DLD1 (cell line): ENCODE measurements around the gene DAAM2.

Source experiments
- in situ Hi-C: cut with HindIII; loops from 2 replicates; pipeline ENCODE4 v1.10.0; 2017; ENCODE audit warnings: low sequenced_read_pairs

DAAM2 gene

GRCh38 chr6:39816747-39817146 is 24.6 kb downstream of the DAAM2 start:
- in situ Hi-C loops = no loop called here

- in situ Hi-C loops = no loop called here
Observed at GRCh38 chr6:39818695-39819094, 26.5 kb downstream of the DAAM2 start.

GRCh38 chr6:39819228-39819627 is 27.1 kb downstream of the DAAM2 start:
- in situ Hi-C loops = no loop called here

- in situ Hi-C loops = no loop called here
Observed at GRCh38 chr6:39819676-39820075, 27.5 kb downstream of the DAAM2 start.

- in situ Hi-C loops = no loop called here
Observed at GRCh38 chr6:39820553-39820952, 28.4 kb downstream of the DAAM2 start.

GRCh38 chr6:39821046-39821740 is 29.0 kb downstream of the DAAM2 start:
- in situ Hi-C loops = no loop called here

- in situ Hi-C loops = no loop called here
Observed at GRCh38 chr6:39821742-39822532, 29.8 kb downstream of the DAAM2 start.

- in situ Hi-C loops = no loop called here
Observed at GRCh38 chr6:39822846-39823815, 31.0 kb downstream of the DAAM2 start.

GRCh38 chr6:39824030-39824926 is 32.1 kb downstream of the DAAM2 start:
- in situ Hi-C loops = no loop called here

GRCh38 chr6:39829331-39829730 is 37.2 kb downstream of the DAAM2 start:
- in situ Hi-C loops = no loop called here

- in situ Hi-C loops = no loop called here
Observed at GRCh38 chr6:39830444-39830843, 38.3 kb downstream of the DAAM2 start.

- in situ Hi-C loops = no loop called here
Observed at GRCh38 chr6:39831701-39832100, 39.5 kb downstream of the DAAM2 start.

GRCh38 chr6:39834278-39834677 is 42.1 kb downstream of the DAAM2 start:
- in situ Hi-C loops = no loop called here

GRCh38 chr6:39834866-39835265 is 42.7 kb downstream of the DAAM2 start:
- in situ Hi-C loops = no loop called here

- in situ Hi-C loops = no loop called here
Observed at GRCh38 chr6:39835821-39836295, 43.7 kb downstream of the DAAM2 start.

- in situ Hi-C loops = no loop called here
Observed at GRCh38 chr6:39836606-39837005, 44.4 kb downstream of the DAAM2 start.

- in situ Hi-C loops = no loop called here
Observed at GRCh38 chr6:39839445-39839844, 47.3 kb downstream of the DAAM2 start.

GRCh38 chr6:39840781-39841180 is 48.6 kb downstream of the DAAM2 start:
- in situ Hi-C loops = no loop called here

GRCh38 chr6:39841291-39841690 is 49.1 kb downstream of the DAAM2 start:
- in situ Hi-C loops = no loop called here

- in situ Hi-C loops = no loop called here
Observed at GRCh38 chr6:39841923-39842322, 49.7 kb downstream of the DAAM2 start.
